Hepatocyte (in vitro differentiated cells): ENCODE results near the gene SYCN.

ENCODE experiments used
- CTCF ChIP-seq: fragments of 200-600 bp; sonication (generic); IDR thresholded peaks from 2 replicates; pipeline ENCODE4 v1.5.1; 2016; ENCODE audit warnings: antibody characterized with exemption, mild to moderate bottlenecking; ENCODE audit not compliant: poor library complexity
- EZH2 ChIP-seq: fragments of 200-600 bp; sonication (generic); IDR thresholded peaks from 2 replicates; pipeline ENCODE4 v1.6.1; 2016; ENCODE audit warnings: antibody characterized with exemption, mild to moderate bottlenecking, borderline replicate concordance
- EZH2phosphoT487 ChIP-seq: fragments of 200-600 bp; sonication (generic); IDR thresholded peaks from one replicate; pipeline ENCODE4 v1.6.1; 2018; ENCODE audit warnings: antibody characterized with exemption, mild to moderate bottlenecking, low read depth, moderate library complexity; ENCODE audit not compliant: unreplicated experiment, severe bottlenecking

- TF ChIP-seq EZH2 (no peak), CTCF (no peak), EZH2phosphoT487 (no peak)
Observed at GRCh38 chr19:39182174-39182505, 21.9 kb downstream of the SYCN start.
